Fibroblast of lung (primary cell): ENCODE results near the gene IL34. TPM values are rescaled to one million over a fixed set of nuclear protein-coding genes. Genes with fewer than 3 reads are reported as not detected.
"Not testable (repeated sequence)": the region's sequence is repeated elsewhere in the genome, so short reads cannot be mapped to it uniquely, and the experiment has no call there.

ENCODE experiments used
- DNase-seq, 2 donors: peaks; one replicate each; pipeline versions ENCODE4 v3.0.0 to v3.0.0-alpha.2; 2010; ENCODE audit warnings: low read depth in 2 of 2
- H2AFZ ChIP-seq: 2 replicates; pipeline ENCODE4 v1.5.1; 2012; ENCODE audit warnings: low read length, control low read depth, inconsistent platforms
- H3K27ac ChIP-seq: 2 replicates; pipeline ENCODE4 v1.5.1; 2011; ENCODE audit warnings: low read length, control low read depth; ENCODE audit not compliant: insufficient read depth
- H3K27me3 ChIP-seq: 2 replicates; pipeline ENCODE4 v1.5.1; 2011; ENCODE audit warnings: mild to moderate bottlenecking, low read length; ENCODE audit not compliant: control insufficient read depth, insufficient read depth
- H3K36me3 ChIP-seq: 2 replicates; pipeline ENCODE4 v1.5.1; 2011; ENCODE audit warnings: low read length; ENCODE audit not compliant: control insufficient read depth, insufficient read depth
- H3K4me1 ChIP-seq: 2 replicates; pipeline ENCODE4 v1.5.1; 2011; ENCODE audit warnings: low read length; ENCODE audit not compliant: control insufficient read depth, insufficient read depth; ENCODE audit errors: extremely low read depth
- H3K4me2 ChIP-seq: 2 replicates; pipeline ENCODE4 v1.5.1; 2011; ENCODE audit warnings: low read length, control low read depth; ENCODE audit not compliant: insufficient read depth; ENCODE audit errors: extremely low read depth
- H3K4me3 ChIP-seq, 4 experiments: fragments of 200-600 bp in 1 of 4; sonication (generic) in 1 of 4; replicated peaks in 1 of 4; 2 replicates each; pipeline ENCODE4 v1.5.1; 2011 to 2016; ENCODE audit warnings: low read length in 4 of 4, low read depth in 3 of 4, mild to moderate bottlenecking in 3 of 4, control low read depth in 2 of 4, inconsistent platforms in 1 of 4, mixed read lengths in 1 of 4; ENCODE audit not compliant: insufficient read depth in 1 of 4; ENCODE audit errors: control extremely low read depth in 1 of 4
- H3K79me2 ChIP-seq: 2 replicates; pipeline ENCODE4 v1.5.1; 2012; ENCODE audit warnings: mild to moderate bottlenecking, low read length, inconsistent platforms; ENCODE audit not compliant: control insufficient read depth, insufficient read depth
- H3K9ac ChIP-seq: 2 replicates; pipeline ENCODE4 v1.5.1; 2011; ENCODE audit warnings: mild to moderate bottlenecking, low read length, control low read depth; ENCODE audit not compliant: insufficient read depth
- H3K9me3 ChIP-seq: 2 replicates; pipeline ENCODE4 v1.5.1; 2012; ENCODE audit warnings: low read depth, low read length; ENCODE audit not compliant: control insufficient read depth, insufficient read depth
- H4K20me1 ChIP-seq: 2 replicates; pipeline ENCODE4 v1.5.1; 2011; ENCODE audit warnings: low read length; ENCODE audit not compliant: control insufficient read depth, insufficient read depth; ENCODE audit errors: extremely low read depth
- CTCF ChIP-seq, 2 donors: IDR thresholded peaks in 1 of 2; conservative IDR thresholded peaks in 1 of 2; 1 replicate in 1 of 2; 2 replicates in 1 of 2; pipeline ENCODE4 v1.5.1; 2011 to 2012; ENCODE audit warnings: low read length in 2 of 2, control low read depth in 1 of 2, inconsistent platforms in 1 of 2, low read depth in 1 of 2, mild to moderate bottlenecking in 1 of 2
- EZH2 ChIP-seq: IDR thresholded peaks from 2 replicates; pipeline ENCODE4 v1.5.1; 2012; ENCODE audit warnings: low read length, control low read depth, mild to moderate bottlenecking; ENCODE audit errors: missing control alignments
- polyA plus RNA-seq, 2 donors: library from polyadenylated mRNA; depleted of rRNA in 1 of 2; stranded (reverse) in 1 of 2; unstranded in 1 of 2; fragments of >200 nt; gene quantifications; 2 replicates each; pipeline ENCODE4 v1.2.1, GENCODE V29; 2011 to 2012; ENCODE audit warnings: missing spikeins in 1 of 2
- total RNA-seq: library from RNA; depleted of rRNA; stranded (reverse); fragments of >200 nt; gene quantifications from 2 replicates; pipeline ENCODE4 v1.2.1, GENCODE V29; 2014

Gene IL34
- total and polyA plus RNA-seq, 2 donors (not counting 1 experiment from before 2014, with no cell fraction given) = 0.45 to 5.4 TPM

- no peak overlapping the region for H2AFZ ChIP-seq
- H3K36me3 ChIP-seq = no peaks in the 10 kb centered on the region
- no peaks in the 10 kb centered on the region for H3K27me3 ChIP-seq
- H4K20me1 ChIP-seq = no peaks in the 10 kb centered on the region
- TF ChIP-seq EZH2 (no peak), CTCF (conservative IDR thresholded peaks at IDR 0.05 in 1 of 2, IDR thresholded peaks at IDR 0.05 in 1 of 2; ENCODE audit: low read depth in 1 of 2, low read length in 2 of 2) (no peak)
- no peaks in the 10 kb centered on the region for H3K79me2 ChIP-seq
- peaks cover 7% of the 10 kb centered on the region for H3K4me1 ChIP-seq
- no peak overlapping the region for H3K4me2 ChIP-seq
- H3K9me3 ChIP-seq = no peaks in the 10 kb centered on the region
- H3K4me3 ChIP-seq = no peak overlapping the region
- DNase-seq = peak in 1 of 2 donors; percentile 60
- no peak overlapping the region for H3K27ac ChIP-seq
- H3K9ac ChIP-seq = no peak overlapping the region
Measured at GRCh38 chr16:70630960-70631745, 15.2 kb upstream of the IL34 start.

DNA sequence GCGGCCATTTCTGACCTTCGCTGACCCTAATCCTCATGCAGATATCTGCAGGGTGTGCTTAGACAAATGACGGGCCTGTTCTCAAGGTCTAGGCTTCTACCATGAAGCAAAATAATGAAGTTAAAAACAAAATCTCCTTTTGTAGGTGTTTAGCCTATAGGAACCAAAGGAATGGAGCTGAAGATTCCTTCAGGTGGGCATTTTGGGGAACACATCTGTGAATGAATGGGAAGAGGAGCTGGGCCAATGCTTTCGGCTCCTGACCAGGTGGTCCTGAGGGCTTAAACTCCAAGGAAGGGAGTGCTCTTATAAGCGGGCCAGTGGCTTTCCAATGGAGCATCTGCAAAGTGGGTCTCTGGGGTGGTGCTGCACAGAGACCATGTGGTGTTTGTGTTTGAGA is 14.1 kb upstream of the IL34 start:
- Histone ChIP-seq H2AFZ (no peak overlapping the region), H4K20me1 (no peaks in the 10 kb centered on the region), H3K9me3 (no peaks in the 10 kb centered on the region), H3K9ac (no peak overlapping the region), H3K27me3 (no peaks in the 10 kb centered on the region), H3K4me1 (peaks cover 7% of the 10 kb centered on the region), H3K36me3 (no peaks in the 10 kb centered on the region), H3K27ac (no peak overlapping the region), H3K4me2 (no peak overlapping the region), H3K79me2 (no peaks in the 10 kb centered on the region), H3K4me3 (no peak overlapping the region)
- no peak for DNase-seq
- no peak for TF ChIP-seq EZH2
- no peak for TF ChIP-seq CTCF (conservative IDR thresholded peaks at IDR 0.05 in 1 of 2, IDR thresholded peaks at IDR 0.05 in 1 of 2; ENCODE audit: low read depth in 1 of 2, low read length in 2 of 2)

GRCh38 chr16:70633617-70634016 is 12.7 kb upstream of the IL34 start:
- DNase-seq, H3K9me3 ChIP-seq, H3K9ac ChIP-seq, H4K20me1 ChIP-seq, H3K27ac ChIP-seq, H3K79me2 ChIP-seq, H3K4me1 ChIP-seq, H3K27me3 ChIP-seq, H2AFZ ChIP-seq, H3K36me3 ChIP-seq, H3K4me3 ChIP-seq, H3K4me2 ChIP-seq: not testable (repeated sequence)
